ENCODE data around the gene GLB1L2.

GRCh38 chr11:134341805-134342571, 10.2 kb downstream of the GLB1L2 start:
- TF ChIP-seq CTCF (IDR thresholded peaks at IDR 0.05) (no peak), POLR2A (IDR thresholded peaks at IDR 0.05) (no peak)

All from thyroid gland (tissue), 4 donors.